ENCODE data around the gene FAM53B.

Gene FAM53B

GRCh38 chr10:124632566-124632965 lies 111.6 kb downstream of the FAM53B start:
- peaks cover 18% of the 10 kb centered on the region for H3K36me3 Mint-ChIP-seq (ENCODE audit: low read depth)
- no peak overlapping the region for H3K27ac Mint-ChIP-seq
- H3K4me3 Mint-ChIP-seq: no peak overlapping the region
- peaks cover 6% of the 10 kb centered on the region for H3K27me3 Mint-ChIP-seq
- H3K4me1 Mint-ChIP-seq (ENCODE audit: low read depth): peaks cover 65% of the 10 kb centered on the region
- H3K9me3 Mint-ChIP-seq: peaks cover 5% of the 10 kb centered on the region

GRCh38 chr10:124632064-124632531 lies 112.1 kb downstream of the FAM53B start:
- Mint-ChIP-seq H3K36me3 (ENCODE audit: low read depth) (peaks cover 18% of the 10 kb centered on the region), H3K4me3 (no peak overlapping the region), H3K4me1 (ENCODE audit: low read depth) (peaks cover 65% of the 10 kb centered on the region), H3K27me3 (peaks cover 6% of the 10 kb centered on the region), H3K27ac (no peak overlapping the region), H3K9me3 (peaks cover 5% of the 10 kb centered on the region)

GRCh38 chr10:124630551-124630950 lies 113.6 kb downstream of the FAM53B start:
- Mint-ChIP-seq H3K4me1 (ENCODE audit: low read depth) (peaks cover 62% of the 10 kb centered on the region), H3K27me3 (peaks cover 6% of the 10 kb centered on the region), H3K4me3 (no peak overlapping the region), H3K36me3 (ENCODE audit: low read depth) (peaks cover 18% of the 10 kb centered on the region), H3K9me3 (peaks cover 5% of the 10 kb centered on the region), H3K27ac (no peak overlapping the region)

- H3K4me3 Mint-ChIP-seq: no peak overlapping the region
- H3K4me1 Mint-ChIP-seq (ENCODE audit: low read depth): peaks cover 64% of the 10 kb centered on the region
- H3K27ac Mint-ChIP-seq: no peak overlapping the region
- H3K27me3 Mint-ChIP-seq: peaks cover 6% of the 10 kb centered on the region
- H3K9me3 Mint-ChIP-seq: peaks cover 5% of the 10 kb centered on the region
- H3K36me3 Mint-ChIP-seq (ENCODE audit: low read depth): peaks cover 13% of the 10 kb centered on the region
Observed at GRCh38 chr10:124629842-124630241, 114.3 kb downstream of the FAM53B start.

- peaks cover 6% of the 10 kb centered on the region for H3K27me3 Mint-ChIP-seq
- peaks cover 69% of the 10 kb centered on the region for H3K4me1 Mint-ChIP-seq (ENCODE audit: low read depth)
- H3K9me3 Mint-ChIP-seq: peaks cover under 1% of the 10 kb centered on the region
- no peak overlapping the region for H3K4me3 Mint-ChIP-seq
- H3K27ac Mint-ChIP-seq: peak overlapping the region; percentile 62
- H3K36me3 Mint-ChIP-seq (ENCODE audit: low read depth): peaks cover 9% of the 10 kb centered on the region
Observed at GRCh38 chr10:124629415-124629814, 114.8 kb downstream of the FAM53B start.

GRCh38 chr10:124628676-124629021 lies 115.5 kb downstream of the FAM53B start:
- H3K4me3 Mint-ChIP-seq: no peak overlapping the region
- peaks cover 72% of the 10 kb centered on the region for H3K4me1 Mint-ChIP-seq (ENCODE audit: low read depth)
- H3K9me3 Mint-ChIP-seq: no peaks in the 10 kb centered on the region
- no peak overlapping the region for H3K27ac Mint-ChIP-seq
- peaks cover 3% of the 10 kb centered on the region for H3K36me3 Mint-ChIP-seq (ENCODE audit: low read depth)
- H3K27me3 Mint-ChIP-seq: peaks cover 6% of the 10 kb centered on the region

- Mint-ChIP-seq H3K9me3 (no peaks in the 10 kb centered on the region), H3K4me3 (no peak overlapping the region), H3K27ac (no peak overlapping the region), H3K4me1 (ENCODE audit: low read depth) (peaks cover 69% of the 10 kb centered on the region), H3K36me3 (ENCODE audit: low read depth) (no peaks in the 10 kb centered on the region), H3K27me3 (peaks cover 6% of the 10 kb centered on the region)
Observed at GRCh38 chr10:124627866-124628675, 116.1 kb downstream of the FAM53B start.

- H3K9me3 Mint-ChIP-seq: no peaks in the 10 kb centered on the region
- no peaks in the 10 kb centered on the region for H3K36me3 Mint-ChIP-seq (ENCODE audit: low read depth)
- H3K27me3 Mint-ChIP-seq: peaks cover 6% of the 10 kb centered on the region
- peak overlapping the region; percentile 76 for H3K27ac Mint-ChIP-seq
- peaks cover 65% of the 10 kb centered on the region for H3K4me1 Mint-ChIP-seq (ENCODE audit: low read depth)
- peak overlapping the region; percentile 60 for H3K4me3 Mint-ChIP-seq
Observed at GRCh38 chr10:124626759-124627380, 117.3 kb downstream of the FAM53B start.

- no peak overlapping the region for H3K4me3 Mint-ChIP-seq
- no peak overlapping the region for H3K27ac Mint-ChIP-seq
- H3K4me1 Mint-ChIP-seq (ENCODE audit: low read depth): peaks cover 60% of the 10 kb centered on the region
- H3K27me3 Mint-ChIP-seq: peaks cover 6% of the 10 kb centered on the region
- no peaks in the 10 kb centered on the region for H3K9me3 Mint-ChIP-seq
- H3K36me3 Mint-ChIP-seq (ENCODE audit: low read depth): no peaks in the 10 kb centered on the region
Observed at GRCh38 chr10:124625831-124626238, 118.3 kb downstream of the FAM53B start.

GRCh38 chr10:124624895-124625294 lies 119.3 kb downstream of the FAM53B start:
- H3K27ac Mint-ChIP-seq: peak overlapping the region; percentile 21
- H3K4me1 Mint-ChIP-seq (ENCODE audit: low read depth): peaks cover 62% of the 10 kb centered on the region
- no peak overlapping the region for H3K4me3 Mint-ChIP-seq
- no peaks in the 10 kb centered on the region for H3K9me3 Mint-ChIP-seq
- H3K36me3 Mint-ChIP-seq (ENCODE audit: low read depth): no peaks in the 10 kb centered on the region
- peaks cover 6% of the 10 kb centered on the region for H3K27me3 Mint-ChIP-seq

- H3K27ac Mint-ChIP-seq: no peak overlapping the region
Observed at GRCh38 chr10:124624466-124624865, 119.7 kb downstream of the FAM53B start.

GRCh38 chr10:124624006-124624405 lies 120.2 kb downstream of the FAM53B start:
- H3K36me3 Mint-ChIP-seq (ENCODE audit: low read depth): no peaks in the 10 kb centered on the region
- no peaks in the 10 kb centered on the region for H3K27me3 Mint-ChIP-seq
- no peak overlapping the region for H3K4me3 Mint-ChIP-seq
- no peaks in the 10 kb centered on the region for H3K9me3 Mint-ChIP-seq
- no peak overlapping the region for H3K27ac Mint-ChIP-seq
- H3K4me1 Mint-ChIP-seq (ENCODE audit: low read depth): peaks cover 62% of the 10 kb centered on the region

More at GRCh38 chr10:124624466-124624865, 119.7 kb downstream of the FAM53B start:
- Mint-ChIP-seq H3K9me3 (no peaks in the 10 kb centered on the region), H3K36me3 (ENCODE audit: low read depth) (no peaks in the 10 kb centered on the region), H3K4me1 (ENCODE audit: low read depth) (peaks cover 62% of the 10 kb centered on the region), H3K27me3 (peaks cover 4% of the 10 kb centered on the region), H3K4me3 (no peak overlapping the region)

GRCh38 chr10:124622866-124623536 lies 121.2 kb downstream of the FAM53B start:
- H3K36me3 Mint-ChIP-seq (ENCODE audit: low read depth): no peaks in the 10 kb centered on the region
- H3K27ac Mint-ChIP-seq: no peak overlapping the region
- H3K27me3 Mint-ChIP-seq: no peaks in the 10 kb centered on the region
- H3K4me1 Mint-ChIP-seq (ENCODE audit: low read depth): peaks cover 62% of the 10 kb centered on the region
- H3K4me3 Mint-ChIP-seq: no peak overlapping the region
- H3K9me3 Mint-ChIP-seq: no peaks in the 10 kb centered on the region

- Mint-ChIP-seq H3K36me3 (ENCODE audit: low read depth) (no peaks in the 10 kb centered on the region), H3K4me3 (no peak overlapping the region), H3K9me3 (no peaks in the 10 kb centered on the region), H3K27me3 (no peaks in the 10 kb centered on the region), H3K4me1 (ENCODE audit: low read depth) (peaks cover 60% of the 10 kb centered on the region), H3K27ac (no peak overlapping the region)
Observed at GRCh38 chr10:124622158-124622557, 122.0 kb downstream of the FAM53B start.

GRCh38 chr10:124621637-124622036 lies 122.5 kb downstream of the FAM53B start:
- Mint-ChIP-seq H3K27me3 (no peaks in the 10 kb centered on the region), H3K27ac (no peak overlapping the region), H3K4me3 (no peak overlapping the region), H3K4me1 (ENCODE audit: low read depth) (peaks cover 58% of the 10 kb centered on the region), H3K9me3 (no peaks in the 10 kb centered on the region), H3K36me3 (ENCODE audit: low read depth) (no peaks in the 10 kb centered on the region)

All from stimulated activated naive CD8-positive, alpha-beta T cell treated with anti-CD3 and anti-CD28 coated beads, Interleukin-15, Interleukin-2, amounts not matched to agents 100 ng/mL and 50 ng/mL, for 24 hours (primary cell).